Body of pancreas (tissue), 4 donors: Measurements from ENCODE around the gene ADPGK. TPM values are rescaled to one million over a fixed set of nuclear protein-coding genes. Genes with fewer than 3 reads are reported as not detected.

Experiments used
- ATAC-seq: fragments of 150-250 bp; one replicate; pipeline ENCODE4 v1.9.1; 2016
- DNase-seq, 4 donors: peaks; one replicate each; pipeline ENCODE4 v3.0.0-alpha.2; 2019
- H3K27ac ChIP-seq, 4 donors: fragments of 200-600 bp; sonication (generic); 1 replicate in 3 of 4; 2 replicates in 1 of 4; pipeline versions ENCODE4 v1.5.1 to v1.6.1; 2016 to 2019; ENCODE audit warnings: mild to moderate bottlenecking in 1 of 4, mixed read lengths in 1 of 4, moderate library complexity in 1 of 4
- H3K27me3 ChIP-seq, 2 donors: fragments of 200-600 bp; sonication (generic); one replicate each; pipeline ENCODE4 v1.6.0; 2016; ENCODE audit warnings: mild to moderate bottlenecking in 1 of 2
- H3K36me3 ChIP-seq, 2 donors: fragments of 200-600 bp; sonication (generic); replicated peaks in 1 of 2; 2 replicates each; pipeline ENCODE4 v1.5.1; 2016; ENCODE audit warnings: low read depth in 2 of 2; ENCODE audit not compliant: insufficient read depth in 1 of 2
- H3K4me1 ChIP-seq: fragments of 200-600 bp; sonication (generic); one replicate; pipeline ENCODE4 v1.6.0; 2016
- H3K4me3 ChIP-seq, 2 donors: fragments of 200-600 bp; sonication (generic); 1 replicate in 1 of 2; 2 replicates in 1 of 2; pipeline ENCODE4 v1.5.1; 2016 to 2019
- H3K9me3 ChIP-seq, 3 donors: fragments of 200-600 bp; sonication (generic); 1 replicate in 2 of 3; 2 replicates in 1 of 3; pipeline ENCODE4 v1.5.1; 2016
- CTCF ChIP-seq, 7 experiments: fragments of 450-650 bp in 4 of 7; fragments of 200-600 bp in 3 of 7; sonication (generic) in 3 of 7; IDR thresholded peaks; one replicate each; pipeline ENCODE4 v1.5.1; 2016 to 2019; ENCODE audit warnings: antibody characterized with exemption in 7 of 7
- POLR2A ChIP-seq, 3 donors: fragments of 450-650 bp; IDR thresholded peaks; one replicate each; pipeline ENCODE4 v1.6.1; 2016; ENCODE audit warnings: antibody characterized with exemption in 3 of 3, mild to moderate bottlenecking in 2 of 3
- WGBS, 2 donors: methylation state at CpG; one replicate each; pipeline ENCODE4 v1.1.5; 2017; 5-methylcytosine and 5-hydroxymethylcytosine counted together
- intact Hi-C: fragments of 100-400 bp; cut with DNase I; formaldehyde crosslinking; loops from one replicate; pipeline ENCODE4 v1.15.1; 2023
- total RNA-seq, 2 donors: library from RNA; depleted of rRNA; stranded (reverse); fragments of >200 nt; gene quantifications; one replicate each; pipeline ENCODE4 v1.1.0, GENCODE V29; 2016

Gene ADPGK
- total RNA-seq, 2 donors from 2014 or later = 52.1 to 85.0 TPM

GRCh38 chr15:72760590-72761260 lies 22.8 kb downstream of the ADPGK start:
- Histone ChIP-seq H3K9me3 (no peaks in the 10 kb centered on the region), H3K27me3 (no peaks in the 10 kb centered on the region), H3K4me3 (no peak overlapping the region), H3K36me3 (peaks cover 0 to 2% of the 10 kb centered on the region in 2 donors), H3K27ac (peak overlapping the region; percentile 67 to 82 (median 74)), H3K4me1 (peaks cover 32% of the 10 kb centered on the region)
- DNase-seq = peak; percentile 71 to 88 (median 86)
- intact Hi-C loops = no loop called here
- 26 to 40% methylated on average over 5 of the region's 5 CpGs for WGBS, 2 donors
- peak; percentile 91 for ATAC-seq
- TF ChIP-seq POLR2A (IDR thresholded peaks at IDR 0.05) (peak in 2 of 3 donors; percentile 20 to 24), CTCF (IDR thresholded peaks at IDR 0.05) (no peak)

GRCh38 chr15:72758182-72758581 lies 25.4 kb downstream of the ADPGK start:
- Histone ChIP-seq H3K4me1 (peaks cover 32% of the 10 kb centered on the region), H3K27me3 (no peaks in the 10 kb centered on the region), H3K4me3 (no peak overlapping the region), H3K27ac (no peak overlapping the region), H3K36me3 (peaks cover 0 to 10% of the 10 kb centered on the region in 2 donors), H3K9me3 (no peaks in the 10 kb centered on the region)
- no peak for ATAC-seq
- peak in 1 of 4 donors; percentile 19 for DNase-seq
- TF ChIP-seq CTCF (IDR thresholded peaks at IDR 0.05) (no peak), POLR2A (IDR thresholded peaks at IDR 0.05) (no peak)
- WGBS, 2 donors = 89 to 91% methylated on average over 3 of the region's 3 CpGs
- intact Hi-C loops = no loop called here

- Histone ChIP-seq H3K4me3 (no peak overlapping the region), H3K36me3 (peaks cover 0 to 13% of the 10 kb centered on the region in 2 donors), H3K9me3 (no peaks in the 10 kb centered on the region), H3K4me1 (no peaks in the 10 kb centered on the region), H3K27me3 (no peaks in the 10 kb centered on the region), H3K27ac (no peak overlapping the region)
- ATAC-seq = no peak
- TF ChIP-seq CTCF (IDR thresholded peaks at IDR 0.05) (no peak), POLR2A (IDR thresholded peaks at IDR 0.05) (no peak)
- intact Hi-C loops = no loop called here
- no peak for DNase-seq
- 92 to 95% methylated on average over 6 of the region's 6 CpGs for WGBS, 2 donors
Measured at GRCh38 chr15:72754096-72754495, 29.5 kb downstream of the ADPGK start.

GRCh38 chr15:72751751-72752455 lies 31.7 kb downstream of the ADPGK start:
- Histone ChIP-seq H3K4me1 (no peaks in the 10 kb centered on the region), H3K4me3 (no peak overlapping the region), H3K36me3 (peaks cover 0 to 13% of the 10 kb centered on the region in 2 donors), H3K27ac (no peak overlapping the region), H3K27me3 (no peaks in the 10 kb centered on the region), H3K9me3 (no peaks in the 10 kb centered on the region)
- ATAC-seq (no peak), DNase-seq (peak in 1 of 4 donors; percentile 35)
- WGBS, 2 donors = 68 to 84% methylated on average over 9 of the region's 9 CpGs
- TF ChIP-seq POLR2A (IDR thresholded peaks at IDR 0.05) (no peak), CTCF (IDR thresholded peaks at IDR 0.05) (no peak)
- intact Hi-C loops = no loop called here
